GM18505 (cell line): Measurements from ENCODE around the gene SLC6A20.

ENCODE experiments used
- ATAC-seq: cut with Tn5 transposase; IDR thresholded peaks from one replicate; pipeline ENCODE4 v1.9.1; 2021; ENCODE audit not compliant: unreplicated experiment
- POLR2A ChIP-seq: IDR thresholded peaks from 4 replicates; pipeline ENCODE4 v1.6.1; 2011; ENCODE audit warnings: borderline replicate concordance; ENCODE audit not compliant: insufficient read depth, insufficient read length; ENCODE audit errors: extremely low read depth

Gene SLC6A20

GRCh38 chr3:45778761-45779201 is 17.6 kb downstream of the SLC6A20 start:
- no peak for ATAC-seq
- no peak for TF ChIP-seq POLR2A

GRCh38 chr3:45777746-45778386 is 18.5 kb downstream of the SLC6A20 start:
- ATAC-seq: no peak
- no peak for TF ChIP-seq POLR2A

- no peak for ATAC-seq
- TF ChIP-seq POLR2A: no peak
Measured at GRCh38 chr3:45777111-45777745, 19.1 kb downstream of the SLC6A20 start.

- no peak for ATAC-seq
- TF ChIP-seq POLR2A: no peak
Measured at GRCh38 chr3:45776611-45777010, 19.7 kb downstream of the SLC6A20 start.

- no peak for ATAC-seq
- TF ChIP-seq POLR2A: no peak
Measured at GRCh38 chr3:45776301-45776595, 20.1 kb downstream of the SLC6A20 start.

- no peak for ATAC-seq
Measured at GRCh38 chr3:45775571-45776300, 20.6 kb downstream of the SLC6A20 start.

GRCh38 chr3:45774581-45775521 is 21.5 kb downstream of the SLC6A20 start:
- ATAC-seq: no peak
- TF ChIP-seq POLR2A: no peak

More at GRCh38 chr3:45775571-45776300, 20.6 kb downstream of the SLC6A20 start:
- no peak for TF ChIP-seq POLR2A

GRCh38 chr3:45773714-45774449 is 22.5 kb downstream of the SLC6A20 start:
- TF ChIP-seq POLR2A: no peak
- ATAC-seq: no peak

- TF ChIP-seq POLR2A: no peak
- no peak for ATAC-seq
Measured at GRCh38 chr3:45773072-45773471, 23.3 kb downstream of the SLC6A20 start.

GRCh38 chr3:45772341-45773035 is 23.8 kb downstream of the SLC6A20 start:
- no peak for ATAC-seq
- no peak for TF ChIP-seq POLR2A

GRCh38 chr3:45771831-45772230 is 24.5 kb downstream of the SLC6A20 start:
- no peak for ATAC-seq
- no peak for TF ChIP-seq POLR2A

GRCh38 chr3:45771166-45771775 is 25.1 kb downstream of the SLC6A20 start:
- TF ChIP-seq POLR2A: no peak
- no peak for ATAC-seq

GRCh38 chr3:45765958-45766357 is 30.4 kb downstream of the SLC6A20 start:
- ATAC-seq: no peak
- TF ChIP-seq POLR2A: no peak
